KOPT-K1 (cell line): ENCODE measurements around the gene CHD9NB.

Experiments
- H3K27ac ChIP-seq: fragments of 200-600 bp; sonication (generic); 2 replicates; pipeline ENCODE4 v1.5.1; 2016; ENCODE audit warnings: antibody characterized with exemption, mild to moderate bottlenecking, low read depth, low read length; ENCODE audit not compliant: poor library complexity, severe bottlenecking
- H3K36me3 ChIP-seq: fragments of 200-600 bp; sonication (generic); 2 replicates; pipeline ENCODE4 v1.5.1; 2017; ENCODE audit warnings: antibody characterized with exemption, mild to moderate bottlenecking, low read length, moderate library complexity; ENCODE audit not compliant: insufficient read depth
- H3K9me3 ChIP-seq: fragments of 200-600 bp; sonication (generic); 2 replicates; pipeline ENCODE4 v1.5.1; 2017; ENCODE audit warnings: antibody characterized with exemption, low read length, mild to moderate bottlenecking; ENCODE audit not compliant: insufficient read depth, poor library complexity, severe bottlenecking

Gene CHD9NB

GRCh38 chr16:53052519-53053501 is at the start of gene CHD9NB:
TSS of gene CHD9NB (minus strand) at chr16:53052897. CDS start at chr16:53044158, 8,739 bp downstream.
- Histone ChIP-seq H3K36me3 (no peaks in the 10 kb centered on the region), H3K9me3 (no peaks in the 10 kb centered on the region), H3K27ac (no peak within 1 kb of the TSS)

- H3K9me3 ChIP-seq = no peaks in the 10 kb centered on the region
Observed at GRCh38 chr16:53100889-53101288, 48.2 kb upstream of the CHD9NB start.

GRCh38 chr16:53100131-53100748 is 47.5 kb upstream of the CHD9NB start:
- no peaks in the 10 kb centered on the region for H3K36me3 ChIP-seq
- peak overlapping the region; percentile 91 for H3K27ac ChIP-seq
- no peaks in the 10 kb centered on the region for H3K9me3 ChIP-seq

More at GRCh38 chr16:53100889-53101288, 48.2 kb upstream of the CHD9NB start:
- H3K27ac ChIP-seq = no peak overlapping the region
- no peaks in the 10 kb centered on the region for H3K36me3 ChIP-seq

- Histone ChIP-seq H3K9me3 (no peaks in the 10 kb centered on the region), H3K36me3 (no peaks in the 10 kb centered on the region), H3K27ac (peak overlapping the region; percentile 91)
Observed at GRCh38 chr16:53099318-53100130, 46.8 kb upstream of the CHD9NB start.

GRCh38 chr16:53098526-53099317 is 46.0 kb upstream of the CHD9NB start:
- H3K27ac ChIP-seq = peak overlapping the region; percentile 91
- H3K36me3 ChIP-seq = no peaks in the 10 kb centered on the region
- no peaks in the 10 kb centered on the region for H3K9me3 ChIP-seq

- no peaks in the 10 kb centered on the region for H3K9me3 ChIP-seq
- H3K27ac ChIP-seq = no peak overlapping the region
- H3K36me3 ChIP-seq = no peaks in the 10 kb centered on the region
Observed at GRCh38 chr16:53097190-53097589, 44.5 kb upstream of the CHD9NB start.

- Histone ChIP-seq H3K36me3 (no peaks in the 10 kb centered on the region), H3K27ac (no peak overlapping the region), H3K9me3 (no peaks in the 10 kb centered on the region)
Observed at GRCh38 chr16:53094013-53094630, 41.4 kb upstream of the CHD9NB start.

- Histone ChIP-seq H3K9me3 (no peaks in the 10 kb centered on the region), H3K27ac (no peak overlapping the region), H3K36me3 (no peaks in the 10 kb centered on the region)
Observed at GRCh38 chr16:53093162-53093744, 40.6 kb upstream of the CHD9NB start.

- H3K27ac ChIP-seq = no peak overlapping the region
- no peaks in the 10 kb centered on the region for H3K36me3 ChIP-seq
Observed at GRCh38 chr16:53092284-53092683, 39.6 kb upstream of the CHD9NB start.

GRCh38 chr16:53091466-53092211 is 38.9 kb upstream of the CHD9NB start:
- H3K27ac ChIP-seq = no peak overlapping the region
- H3K9me3 ChIP-seq = no peaks in the 10 kb centered on the region
- no peaks in the 10 kb centered on the region for H3K36me3 ChIP-seq

More at GRCh38 chr16:53092284-53092683, 39.6 kb upstream of the CHD9NB start:
- no peaks in the 10 kb centered on the region for H3K9me3 ChIP-seq

GRCh38 chr16:53090591-53091411 is 38.1 kb upstream of the CHD9NB start:
- Histone ChIP-seq H3K9me3 (no peaks in the 10 kb centered on the region), H3K36me3 (no peaks in the 10 kb centered on the region), H3K27ac (no peak overlapping the region)

- Histone ChIP-seq H3K27ac (no peak overlapping the region), H3K9me3 (no peaks in the 10 kb centered on the region), H3K36me3 (no peaks in the 10 kb centered on the region)
Observed at GRCh38 chr16:53090286-53090590, 37.5 kb upstream of the CHD9NB start.
